Natural killer cell treated with Interleukin-12 subunit alpha and Interleukin-12 subunit beta and Interleukin-15 and Interleukin-18, amount 100 ng/mL, for 72 hours (primary cell): ENCODE data around the gene RNASET2. TPM values are rescaled to one million over a fixed set of nuclear protein-coding genes. Genes with fewer than 3 reads are reported as not detected.

ENCODE experiments used
- total RNA-seq, 2 donors: library from RNA; stranded (reverse); gene quantifications; one replicate each; pipeline ENCODE4 v1.2.3, GENCODE V29; 2022

The RNASET2 gene
- total RNA-seq, 2 donors from 2014 or later, result 18.1 to 50.6 TPM

Other genes with a start within 250 kb of the RNASET2 start
- gene CEP43, start 42.8 kb upstream of the RNASET2 start, total RNA-seq, result 10 to 100 TPM; 20.0 to 35.1 TPM
- under 1 TPM in 1 of 2 donors, not detected in 1; 0.17 TPM for gene CCR6, start 166.5 kb upstream of the RNASET2 start, total RNA-seq
- not detected for gene GPR31, start 201.4 kb upstream of the RNASET2 start, total RNA-seq